GM08714 (cell line): Measurements from ENCODE around the gene CILP2.

Experiments
- H3K4me3 ChIP-seq: fragments of 200-500 bp; sonication (Bioruptor generic); 2 replicates; pipeline ENCODE4 v1.5.1; 2014; ENCODE audit warnings: mild to moderate bottlenecking, low read length, inconsistent platforms
- ZNF274 ChIP-seq: IDR thresholded peaks from 2 replicates; pipeline ENCODE4 v1.6.1; 2012; ENCODE audit warnings: mild to moderate bottlenecking, low read depth, low read length

Gene CILP2

DNA sequence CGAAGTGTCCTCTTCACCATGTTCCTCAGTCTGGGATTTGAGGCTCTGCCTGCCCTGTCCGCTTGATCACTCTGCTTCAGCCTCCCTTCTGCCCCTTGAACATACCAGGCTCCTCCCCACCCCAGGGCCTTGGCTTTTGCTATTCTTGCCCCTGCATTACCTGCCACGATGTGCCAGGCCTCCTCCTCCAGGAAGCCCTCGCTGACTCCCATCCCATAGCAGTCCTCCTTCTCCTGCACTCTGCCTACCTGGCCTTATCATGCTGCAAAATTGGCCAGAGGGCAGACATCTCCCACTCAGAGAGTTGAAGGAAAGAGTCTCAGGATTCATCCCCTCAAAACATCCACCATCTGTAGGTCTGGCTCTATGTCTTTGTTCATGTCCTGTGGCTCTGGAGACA, 7.2 kb upstream of the CILP2 start:
- no peak overlapping the region for H3K4me3 ChIP-seq
- TF ChIP-seq ZNF274 = no peak

DNA sequence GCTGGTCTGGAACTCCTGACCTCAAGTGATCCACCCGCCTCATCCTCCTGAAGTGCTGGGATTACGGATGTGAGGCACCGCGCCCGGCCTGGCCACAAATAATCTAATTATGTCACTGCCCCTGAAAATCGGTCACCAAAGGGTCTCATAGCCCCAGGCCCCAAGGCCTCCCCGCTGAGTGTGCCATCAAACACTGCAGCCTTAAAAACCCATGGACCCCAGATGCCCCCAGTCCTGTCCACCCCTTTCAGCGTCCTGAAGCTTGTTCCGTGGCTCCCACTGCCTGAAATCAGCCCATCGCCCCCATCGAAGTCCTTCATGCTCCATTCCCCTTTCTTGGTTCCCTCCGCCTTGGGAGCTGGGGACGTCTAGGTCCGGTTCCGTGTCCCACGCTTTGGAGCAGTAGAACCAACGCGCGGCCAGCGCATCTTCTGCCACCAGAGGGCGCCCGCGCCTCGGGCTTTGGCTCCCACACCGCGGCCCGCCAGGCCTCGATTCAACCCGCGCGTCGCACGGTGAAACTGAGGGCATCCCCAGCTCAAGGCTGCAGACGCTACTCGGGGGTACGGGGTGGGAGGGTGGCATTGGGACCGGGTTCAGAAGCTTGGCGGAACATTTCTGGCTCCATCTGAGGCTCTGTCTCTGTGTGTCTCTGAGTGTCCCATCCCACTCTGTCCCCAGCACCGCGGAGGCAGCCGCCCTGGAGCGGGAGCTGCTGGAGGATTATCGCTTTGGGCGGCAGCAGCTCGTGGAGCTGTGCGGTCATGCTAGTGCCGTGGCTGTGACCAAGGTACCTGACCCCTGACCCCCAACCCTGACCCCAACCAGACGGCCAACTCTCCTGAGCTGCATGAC, 5.9 kb upstream of the CILP2 start:
- H3K4me3 ChIP-seq = no peak overlapping the region
- no peak for TF ChIP-seq ZNF274

DNA sequence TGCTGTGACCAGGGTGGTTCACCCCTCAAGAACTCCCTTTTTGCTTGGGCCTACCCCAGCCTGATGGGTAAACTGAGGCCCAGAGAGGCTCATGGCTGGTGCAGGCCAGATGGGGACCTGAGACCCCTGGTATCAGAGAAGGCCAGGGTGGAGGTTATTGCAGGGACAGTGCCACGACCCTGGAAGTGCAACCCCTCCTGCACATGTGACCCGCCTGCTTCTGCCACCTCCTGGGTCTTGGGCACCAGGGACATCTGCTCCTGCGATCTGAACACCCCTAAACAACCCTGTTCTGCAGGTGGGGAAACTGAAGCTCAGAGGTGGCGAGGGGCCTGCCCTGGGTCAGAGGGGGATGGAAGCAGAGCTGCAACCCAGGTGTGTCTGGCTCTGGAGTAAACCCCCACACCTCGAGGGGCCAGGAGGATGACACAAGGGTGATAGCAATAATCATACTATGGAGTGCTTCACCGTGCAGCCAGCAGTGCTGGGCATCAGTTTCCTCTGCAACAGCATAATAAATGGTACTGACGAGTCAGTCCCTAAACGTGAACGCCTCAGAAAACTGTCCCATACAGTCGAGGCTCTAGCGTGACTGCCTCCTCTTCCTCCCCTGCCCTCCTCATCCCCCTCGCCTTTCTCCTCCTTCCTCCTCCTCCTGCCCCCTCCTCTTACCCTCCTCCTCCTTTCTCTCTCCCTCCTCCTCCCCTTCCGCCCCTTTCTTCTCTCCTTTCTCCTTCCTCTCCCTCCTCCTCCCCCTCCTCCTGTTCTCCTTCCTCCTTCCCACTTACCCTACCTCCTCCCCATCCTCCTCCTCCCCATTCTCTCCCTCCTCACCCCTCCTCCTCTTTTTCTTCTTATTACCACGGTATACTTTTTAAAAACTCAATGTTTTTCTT, 5.0 kb upstream of the CILP2 start:
- no peak for TF ChIP-seq ZNF274
- H3K4me3 ChIP-seq = no peak overlapping the region

DNA sequence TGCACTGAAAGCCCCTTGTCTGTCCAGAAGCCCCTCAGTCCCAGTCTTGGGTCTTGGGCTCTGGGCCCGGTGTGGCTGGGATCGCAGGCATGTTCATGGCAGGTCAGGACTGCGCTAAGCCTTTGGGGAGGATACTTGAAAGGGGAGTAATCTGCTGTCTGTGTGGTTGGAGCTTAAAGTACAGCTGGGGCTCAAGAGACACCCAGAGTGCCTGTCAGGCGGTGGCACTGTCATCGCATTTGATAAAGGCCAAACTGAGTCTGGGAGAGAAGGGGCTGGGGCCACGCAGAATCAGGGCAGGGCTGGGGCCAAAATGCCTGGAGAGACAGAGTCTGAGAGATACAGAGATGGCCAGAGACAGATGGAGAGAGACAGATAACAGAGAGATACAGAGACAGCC, 4.2 kb upstream of the CILP2 start:
- no peak for TF ChIP-seq ZNF274
- no peak overlapping the region for H3K4me3 ChIP-seq

DNA sequence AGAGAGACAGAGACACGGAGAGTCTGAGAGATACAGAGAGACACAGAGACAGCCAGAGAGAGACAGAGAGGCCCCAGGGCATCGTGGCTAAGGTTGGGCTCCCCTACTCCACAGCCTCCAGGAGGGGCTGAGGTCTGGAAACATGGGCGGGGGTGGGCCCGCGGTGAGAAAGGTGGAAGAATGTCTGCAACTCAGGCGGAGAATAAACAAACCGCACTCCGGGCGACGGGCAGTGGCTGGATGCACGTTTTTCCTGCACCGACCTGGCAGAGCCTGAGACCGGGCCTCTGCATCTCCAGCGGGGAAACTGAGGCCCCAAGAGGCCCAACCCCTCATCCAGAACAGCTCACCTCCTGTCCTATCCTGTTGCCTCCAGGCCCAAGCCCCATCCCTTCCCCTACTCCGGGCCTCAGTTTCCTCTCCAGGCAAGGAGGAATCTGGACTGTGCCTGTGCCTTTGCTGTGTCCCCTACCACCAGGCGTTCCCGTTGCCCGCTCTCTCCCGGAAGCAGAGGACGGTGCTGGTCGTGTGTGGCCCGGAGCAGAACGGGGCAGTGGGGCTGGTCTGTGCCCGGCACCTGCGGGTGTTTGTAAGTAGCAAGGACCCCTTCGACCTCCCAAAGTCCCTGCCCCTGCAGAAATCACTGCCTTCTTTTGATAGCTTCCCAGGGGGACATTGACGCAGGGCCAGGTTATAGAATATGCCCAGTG, 3.4 kb upstream of the CILP2 start:
- H3K4me3 ChIP-seq = no peak overlapping the region
- TF ChIP-seq ZNF274 = no peak

DNA sequence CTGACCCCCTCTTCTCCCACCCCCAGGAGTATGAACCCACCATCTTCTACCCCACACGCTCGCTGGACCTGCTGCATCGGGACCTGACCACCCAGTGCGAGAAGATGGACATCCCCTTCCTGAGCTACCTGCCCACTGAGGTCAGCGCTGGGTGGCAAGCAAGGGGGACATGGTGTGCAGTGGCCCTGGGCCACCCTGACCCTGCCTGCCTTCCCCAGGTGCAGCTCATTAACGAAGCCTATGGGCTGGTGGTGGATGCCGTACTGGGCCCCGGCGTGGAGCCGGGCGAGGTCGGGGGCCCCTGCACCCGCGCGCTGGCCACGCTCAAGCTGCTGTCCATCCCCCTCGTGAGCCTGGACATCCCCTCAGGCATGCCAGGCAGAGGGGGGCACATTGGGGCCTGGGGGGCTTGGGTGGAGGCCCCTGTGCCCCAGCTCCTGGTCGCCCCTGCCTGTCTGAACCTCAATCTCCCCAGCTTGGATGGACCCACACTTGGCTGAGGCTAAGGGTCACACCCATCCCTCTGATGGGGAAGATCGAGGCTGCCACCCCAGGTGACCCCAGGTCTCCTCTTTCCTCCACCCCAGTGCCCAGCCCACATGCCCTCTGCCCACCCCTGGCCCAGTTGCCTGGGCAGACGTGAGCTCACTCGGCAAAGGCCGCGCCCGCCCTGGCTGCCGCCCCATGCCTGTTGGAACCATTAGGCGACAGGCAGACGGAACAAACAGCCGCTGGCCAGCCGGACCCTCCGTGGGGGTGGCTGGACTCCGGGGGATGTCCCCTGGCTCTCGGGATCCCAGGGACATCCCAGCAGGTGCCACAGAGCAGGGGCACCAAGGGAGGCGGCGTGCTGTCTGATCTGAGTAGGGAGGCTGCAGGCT, 2.5 kb upstream of the CILP2 start:
- no peak overlapping the region for H3K4me3 ChIP-seq
- TF ChIP-seq ZNF274 = no peak

DNA sequence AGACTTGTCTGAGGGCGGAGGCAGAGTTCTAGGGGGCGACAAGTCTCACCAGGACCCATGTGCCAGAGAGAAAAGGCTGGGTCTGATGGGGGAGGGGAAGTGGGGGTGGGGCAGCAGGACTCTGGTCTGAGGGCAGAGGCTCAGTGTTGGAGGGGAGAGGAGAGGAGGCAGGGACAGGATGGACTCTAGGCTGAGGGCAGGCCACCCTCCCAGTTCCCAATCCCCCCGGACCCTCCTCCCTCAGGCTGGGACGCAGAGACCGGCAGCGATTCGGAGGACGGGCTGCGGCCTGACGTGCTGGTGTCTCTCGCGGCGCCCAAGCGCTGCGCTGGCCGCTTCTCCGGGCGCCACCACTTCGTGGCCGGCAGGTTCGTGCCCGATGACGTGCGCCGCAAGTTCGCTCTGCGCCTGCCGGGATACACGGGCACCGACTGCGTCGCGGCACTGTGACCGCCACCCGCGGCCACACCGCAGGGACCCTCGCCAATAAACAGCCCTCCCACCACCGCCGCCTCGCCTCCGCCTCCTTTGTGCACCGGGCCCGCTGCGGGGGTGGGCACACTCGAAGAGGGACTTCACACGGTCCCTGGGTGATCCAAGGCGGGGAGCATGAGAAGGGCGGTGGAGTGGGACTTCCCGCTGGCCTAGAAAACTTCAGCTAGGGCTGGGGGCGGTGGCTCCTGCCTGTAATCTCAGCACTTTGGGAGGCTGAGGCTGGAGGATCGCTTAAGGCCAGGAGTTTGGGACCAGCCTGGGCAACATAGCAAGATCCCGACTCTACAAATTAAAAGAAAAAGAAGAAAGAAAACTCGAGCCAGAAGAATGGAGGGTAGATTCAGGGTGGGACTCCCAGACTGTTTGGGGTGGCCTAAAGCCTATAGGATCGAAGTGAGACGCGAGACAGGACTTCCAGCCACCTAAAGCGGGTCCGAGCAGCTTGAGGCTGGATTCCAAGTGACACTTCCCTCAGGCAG, 703 bp upstream of the CILP2 start:
- H3K4me3 ChIP-seq = no peak overlapping the region
- no peak for TF ChIP-seq ZNF274

DNA sequence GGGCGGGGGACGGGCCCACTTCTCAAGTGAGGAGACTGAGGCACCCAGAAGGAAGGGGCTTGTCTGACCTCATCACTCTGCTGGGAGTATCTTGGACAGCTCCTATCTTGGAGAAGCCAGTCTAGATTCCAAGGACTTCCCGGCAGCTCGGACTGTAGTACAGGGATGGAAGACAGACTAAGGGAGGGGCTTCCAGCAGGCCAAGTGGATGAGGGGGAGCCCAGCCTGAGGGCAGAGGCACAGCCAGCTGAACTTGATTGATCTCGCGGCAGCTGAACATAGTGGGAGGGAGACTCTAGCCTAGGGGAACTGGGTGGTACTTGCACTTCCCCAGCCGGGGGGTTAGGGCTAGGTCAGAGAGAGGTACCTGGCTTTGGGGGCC, 711 bp downstream of the CILP2 start:
- H3K4me3 ChIP-seq = no peak overlapping the region
- no peak for TF ChIP-seq ZNF274

DNA sequence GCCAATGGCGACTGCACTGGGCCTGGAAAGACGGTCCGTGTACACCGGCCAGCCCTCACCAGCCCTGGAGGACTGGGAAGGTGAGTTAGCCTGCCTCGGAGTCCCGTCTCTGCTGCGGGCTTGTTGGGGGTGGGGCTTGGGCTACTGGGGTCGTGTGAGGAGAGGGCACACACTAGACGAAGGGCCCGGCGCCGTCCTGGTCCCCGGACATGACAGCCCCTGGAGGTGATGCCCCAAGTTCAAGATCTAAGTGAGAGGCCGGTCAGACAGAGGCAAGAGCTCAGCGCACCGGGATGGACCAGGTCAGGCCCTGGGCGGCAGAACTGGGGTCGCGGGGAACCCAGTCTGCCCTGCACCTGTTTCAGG, 1.6 kb downstream of the CILP2 start:
- no peak overlapping the region for H3K4me3 ChIP-seq
- TF ChIP-seq ZNF274 = no peak

DNA sequence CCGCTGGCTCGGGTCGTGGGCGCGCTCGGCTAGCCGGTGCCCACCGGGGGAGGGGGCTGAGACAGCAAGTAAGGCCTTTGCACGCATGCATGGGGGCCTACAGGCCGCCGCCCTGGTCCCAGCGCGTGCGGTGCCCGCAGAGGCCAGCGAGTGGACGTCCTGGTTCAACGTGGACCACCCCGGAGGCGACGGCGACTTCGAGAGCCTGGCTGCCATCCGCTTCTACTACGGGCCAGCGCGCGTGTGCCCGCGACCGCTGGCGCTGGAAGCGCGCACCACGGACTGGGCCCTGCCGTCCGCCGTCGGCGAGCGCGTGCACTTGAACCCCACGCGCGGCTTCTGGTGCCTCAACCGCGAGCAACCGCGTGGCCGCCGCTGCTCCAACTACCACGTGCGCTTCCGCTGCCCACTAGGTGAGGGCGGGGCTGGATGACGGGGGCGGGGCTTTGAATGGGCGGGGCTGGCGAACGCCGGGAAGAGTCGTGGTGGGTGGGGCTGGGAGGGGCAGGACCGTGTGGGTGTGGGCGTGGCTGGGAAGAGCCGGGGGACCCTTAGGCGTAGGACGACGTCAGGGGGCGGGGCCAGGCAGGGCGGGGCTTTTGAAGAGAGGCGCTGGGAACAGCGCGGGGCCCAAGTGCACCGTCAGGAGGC, 2.1 kb downstream of the CILP2 start:
- no peak overlapping the region; the same call in 1 of the 2 replicates for H3K4me3 ChIP-seq
- TF ChIP-seq ZNF274 = no peak

DNA sequence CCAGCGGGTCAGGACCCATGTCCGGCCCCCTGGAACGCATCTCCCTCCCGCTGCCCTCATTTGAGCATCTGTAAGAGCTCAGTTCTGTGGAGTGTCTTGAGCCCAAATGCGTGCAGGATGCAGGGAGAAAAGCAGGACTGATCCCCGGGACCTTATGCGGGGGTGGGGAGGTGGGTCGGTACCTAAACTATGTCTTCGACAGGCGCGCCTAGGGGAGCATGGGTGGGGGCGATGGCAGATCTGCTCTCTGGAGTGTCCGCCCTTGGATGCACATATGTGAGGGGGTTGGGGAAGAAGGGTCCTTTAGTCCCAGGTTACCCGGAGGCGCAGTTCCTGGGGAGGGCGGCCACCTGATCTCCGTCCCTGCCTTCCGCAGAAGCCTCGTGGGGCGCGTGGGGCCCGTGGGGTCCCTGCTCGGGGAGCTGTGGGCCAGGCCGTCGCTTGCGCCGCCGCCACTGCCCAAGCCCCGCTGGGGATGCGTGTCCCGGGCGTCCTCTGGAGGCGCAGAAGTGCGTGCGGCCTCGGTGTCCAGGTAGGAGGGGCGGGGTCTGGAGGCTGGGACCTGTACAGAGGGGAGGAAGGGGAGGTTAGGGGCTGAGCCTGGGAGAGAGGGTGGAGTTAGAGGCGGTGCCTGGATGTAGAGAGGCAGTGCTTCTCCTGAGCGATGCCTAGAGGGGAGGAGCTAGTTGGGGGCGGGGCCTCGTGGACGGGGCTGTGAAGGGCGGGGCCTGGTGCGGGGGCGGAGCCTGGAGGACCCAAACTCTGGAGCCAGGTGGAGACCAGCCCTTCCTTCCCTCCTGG, 2.9 kb downstream of the CILP2 start:
- TF ChIP-seq ZNF274 = no peak
- no peak overlapping the region; the same call in 1 of the 2 replicates for H3K4me3 ChIP-seq
